ENCODE measurements around the gene MMP25. TPM values are rescaled to one million over a fixed set of nuclear protein-coding genes. Genes with fewer than 3 reads are reported as not detected.

The MMP25 gene
- total RNA-seq, 2 experiments from 2014 or later, result 112 to 117 TPM

Other genes with a start within 250 kb of the MMP25 start
- gene PRSS41, start 248.1 kb upstream of the MMP25 start, total RNA-seq, result not detected
- 1 to 10 TPM; 3.0 to 4.0 TPM for gene PRSS21, start 229.3 kb upstream of the MMP25 start, total RNA-seq
- gene ZG16B, start 216.3 kb upstream of the MMP25 start, total RNA-seq, result 1 to 10 TPM; 8.8 to 9.8 TPM
- gene PRSS22, start 188.4 kb upstream of the MMP25 start, total RNA-seq, result not detected
- 10 to 100 TPM; 19.4 to 20.5 TPM for gene FLYWCH2, start 163.3 kb upstream of the MMP25 start, total RNA-seq
- gene FLYWCH1, start 134.6 kb upstream of the MMP25 start, total RNA-seq, result 10 to 100 TPM; 75.2 to 80.8 TPM
- gene KREMEN2, start 82.3 kb upstream of the MMP25 start, total RNA-seq, result not detected
- 10 to 100 TPM; 50.0 to 52.3 TPM for gene PAQR4, start 77.2 kb upstream of the MMP25 start, total RNA-seq
- 100 to 1,000 TPM; 118 to 124 TPM for gene PKMYT1, start 66.1 kb upstream of the MMP25 start, total RNA-seq
- gene CLDN9, start 33.6 kb upstream of the MMP25 start, total RNA-seq, result under 1 TPM; 0.23 to 0.28 TPM
- not detected for gene CLDN6, start 28.4 kb upstream of the MMP25 start, total RNA-seq
- gene TNFRSF12A, start 26.2 kb upstream of the MMP25 start, total RNA-seq, result 1 to 10 TPM; 6.1 to 7.5 TPM
- 10 to 100 TPM; 37.0 to 43.3 TPM for gene HCFC1R1, start 22.6 kb upstream of the MMP25 start, total RNA-seq
- gene THOC6, start 22.5 kb upstream of the MMP25 start, total RNA-seq, result 10 to 100 TPM; 42.4 TPM
- gene BICDL2, start 9.6 kb upstream of the MMP25 start, total RNA-seq, result 1 to 10 TPM; 1.4 to 1.9 TPM
- 1,000 to 10,000 TPM; 4,131 to 4,213 TPM for gene IL32, start 19.1 kb downstream of the MMP25 start, total RNA-seq
- gene ZSCAN10, start 52.7 kb downstream of the MMP25 start, total RNA-seq, result under 1 TPM in 1 of 2 experiments, not detected in 1; 0.15 TPM
- gene ZNF205, start 66.0 kb downstream of the MMP25 start, total RNA-seq, result not detected
- 10 to 100 TPM; 10.5 to 11.6 TPM for gene ZNF213, start 88.5 kb downstream of the MMP25 start, total RNA-seq
- gene OR1F1, start 141.6 kb downstream of the MMP25 start, total RNA-seq, result not detected
- gene ZNF200, start 188.6 kb downstream of the MMP25 start, total RNA-seq, result 10 to 100 TPM; 13.1 to 14.9 TPM
- under 1 TPM; 0.15 to 0.23 TPM for gene MEFV, start 210.1 kb downstream of the MMP25 start, total RNA-seq
- 10 to 100 TPM; 19.4 to 21.3 TPM for gene ZNF263, start 236.9 kb downstream of the MMP25 start, total RNA-seq